Osteocyte (in vitro differentiated cells): Measurements from ENCODE around the gene LRRC56. TPM values are rescaled to one million over a fixed set of nuclear protein-coding genes. Genes with fewer than 3 reads are reported as not detected.

ENCODE experiments used
- DNase-seq: peaks from one replicate; pipeline ENCODE4 v3.0.0; 2021; ENCODE audit warnings: mixed read lengths; ENCODE audit not compliant: unreplicated experiment; ENCODE audit errors: extremely low spot score
- H3K27ac Mint-ChIP-seq: one replicate; pipeline ENCODE4 v1.8.0; 2021; ENCODE audit warnings: mild to moderate bottlenecking, mixed read lengths; ENCODE audit not compliant: unreplicated experiment
- H3K27me3 Mint-ChIP-seq: one replicate; pipeline ENCODE4 v1.8.0; 2021; ENCODE audit warnings: mixed read lengths; ENCODE audit not compliant: unreplicated experiment
- H3K36me3 Mint-ChIP-seq: one replicate; pipeline ENCODE4 v1.8.0; 2021; ENCODE audit warnings: mixed read lengths; ENCODE audit not compliant: unreplicated experiment
- H3K4me1 Mint-ChIP-seq: one replicate; pipeline ENCODE4 v1.8.0; 2021; ENCODE audit warnings: mixed read lengths; ENCODE audit not compliant: unreplicated experiment
- H3K4me3 Mint-ChIP-seq: one replicate; pipeline ENCODE4 v1.8.0; 2021; ENCODE audit warnings: mild to moderate bottlenecking, moderate library complexity, mixed read lengths; ENCODE audit not compliant: unreplicated experiment
- H3K9me3 Mint-ChIP-seq: one replicate; pipeline ENCODE4 v1.8.0; 2021; ENCODE audit warnings: mixed read lengths; ENCODE audit not compliant: unreplicated experiment
- total RNA-seq: library from RNA; stranded (reverse); gene quantifications from 2 replicates; pipeline ENCODE4 v1.2.1, GENCODE V29; 2021
- TF ChIP-seq, protein P1 (sequence below): fragments of 200-600 bp; sonication (generic); IDR thresholded peaks from 2 replicates; pipeline ENCODE4 v1.5.0; 2021; ENCODE audit warnings: antibody characterized with exemption, mild to moderate bottlenecking, moderate library complexity

The LRRC56 gene
- total RNA-seq, 1 donor from 2014 or later, result 3.7 TPM

DNA sequence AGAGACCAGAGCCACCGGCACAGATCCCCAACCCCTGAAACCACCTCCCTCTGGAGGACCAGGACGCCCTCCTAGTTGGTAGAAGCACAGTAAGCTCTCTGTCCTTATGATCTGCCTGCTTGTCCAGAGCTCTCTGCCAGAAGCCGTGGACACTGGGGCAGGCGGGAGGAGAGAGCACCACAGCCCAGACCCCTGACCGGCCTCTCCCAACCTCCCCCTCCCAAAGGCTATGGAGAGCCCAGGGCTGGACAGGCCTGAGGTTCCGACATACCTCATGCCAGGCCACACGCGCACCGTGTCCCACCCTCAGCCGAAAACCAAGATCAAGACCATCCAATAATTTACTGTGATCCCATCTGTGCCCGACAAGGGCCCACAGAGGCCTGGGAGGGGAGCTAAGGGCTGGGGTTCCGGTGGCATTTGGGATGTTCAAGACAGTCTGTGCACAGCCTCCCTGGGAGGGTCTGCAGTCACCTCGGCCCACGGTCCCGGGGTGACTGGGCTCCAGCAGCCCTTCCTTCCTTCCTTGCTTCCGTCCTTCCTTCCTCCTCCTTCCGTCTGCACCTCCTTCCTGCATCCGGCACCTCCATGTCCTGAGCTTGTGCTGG is 5.3 kb upstream of the LRRC56 start:
- DNase-seq, result no peak
- no peaks in the 10 kb centered on the region for H3K27me3 Mint-ChIP-seq
- TF ChIP-seq, protein P1, sequence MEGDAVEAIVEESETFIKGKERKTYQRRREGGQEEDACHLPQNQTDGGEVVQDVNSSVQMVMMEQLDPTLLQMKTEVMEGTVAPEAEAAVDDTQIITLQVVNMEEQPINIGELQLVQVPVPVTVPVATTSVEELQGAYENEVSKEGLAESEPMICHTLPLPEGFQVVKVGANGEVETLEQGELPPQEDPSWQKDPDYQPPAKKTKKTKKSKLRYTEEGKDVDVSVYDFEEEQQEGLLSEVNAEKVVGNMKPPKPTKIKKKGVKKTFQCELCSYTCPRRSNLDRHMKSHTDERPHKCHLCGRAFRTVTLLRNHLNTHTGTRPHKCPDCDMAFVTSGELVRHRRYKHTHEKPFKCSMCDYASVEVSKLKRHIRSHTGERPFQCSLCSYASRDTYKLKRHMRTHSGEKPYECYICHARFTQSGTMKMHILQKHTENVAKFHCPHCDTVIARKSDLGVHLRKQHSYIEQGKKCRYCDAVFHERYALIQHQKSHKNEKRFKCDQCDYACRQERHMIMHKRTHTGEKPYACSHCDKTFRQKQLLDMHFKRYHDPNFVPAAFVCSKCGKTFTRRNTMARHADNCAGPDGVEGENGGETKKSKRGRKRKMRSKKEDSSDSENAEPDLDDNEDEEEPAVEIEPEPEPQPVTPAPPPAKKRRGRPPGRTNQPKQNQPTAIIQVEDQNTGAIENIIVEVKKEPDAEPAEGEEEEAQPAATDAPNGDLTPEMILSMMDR, result no peak
- peaks cover 6% of the 10 kb centered on the region for H3K36me3 Mint-ChIP-seq
- no peak overlapping the region for H3K27ac Mint-ChIP-seq
- H3K4me3 Mint-ChIP-seq, result peak overlapping the region; percentile 18
- peaks cover 9% of the 10 kb centered on the region for H3K4me1 Mint-ChIP-seq
- no peaks in the 10 kb centered on the region for H3K9me3 Mint-ChIP-seq

DNA sequence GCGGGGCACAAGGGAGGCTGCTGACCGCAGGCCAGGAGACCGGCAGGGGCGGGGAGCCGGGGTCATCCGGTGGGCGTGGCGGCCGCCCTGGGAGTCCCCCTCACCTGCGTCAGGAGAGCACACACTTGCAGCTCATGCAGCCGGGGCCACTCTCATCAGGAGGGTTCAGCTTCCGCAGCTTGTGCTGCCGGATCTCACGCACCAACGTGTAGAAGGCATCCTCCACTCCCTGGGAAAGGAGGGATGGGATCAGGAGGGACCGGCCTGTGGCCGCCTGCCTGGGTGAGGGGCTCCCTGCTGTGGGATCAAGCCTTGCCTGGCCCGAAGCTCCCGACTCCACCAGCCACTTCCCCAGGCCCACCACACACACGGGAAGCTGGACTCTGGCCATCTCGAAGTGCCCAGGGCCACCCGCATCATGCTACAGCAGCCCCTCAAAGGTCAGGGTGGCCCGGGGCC is 4.8 kb upstream of the LRRC56 start:
- peak; percentile 75 for DNase-seq
- no peaks in the 10 kb centered on the region for H3K27me3 Mint-ChIP-seq
- TF ChIP-seq, protein P1, result no peak
- no peaks in the 10 kb centered on the region for H3K9me3 Mint-ChIP-seq
- no peak overlapping the region for H3K27ac Mint-ChIP-seq
- H3K36me3 Mint-ChIP-seq, result peaks cover 6% of the 10 kb centered on the region
- peaks cover 9% of the 10 kb centered on the region for H3K4me1 Mint-ChIP-seq
- H3K4me3 Mint-ChIP-seq, result peak overlapping the region; percentile 18

DNA sequence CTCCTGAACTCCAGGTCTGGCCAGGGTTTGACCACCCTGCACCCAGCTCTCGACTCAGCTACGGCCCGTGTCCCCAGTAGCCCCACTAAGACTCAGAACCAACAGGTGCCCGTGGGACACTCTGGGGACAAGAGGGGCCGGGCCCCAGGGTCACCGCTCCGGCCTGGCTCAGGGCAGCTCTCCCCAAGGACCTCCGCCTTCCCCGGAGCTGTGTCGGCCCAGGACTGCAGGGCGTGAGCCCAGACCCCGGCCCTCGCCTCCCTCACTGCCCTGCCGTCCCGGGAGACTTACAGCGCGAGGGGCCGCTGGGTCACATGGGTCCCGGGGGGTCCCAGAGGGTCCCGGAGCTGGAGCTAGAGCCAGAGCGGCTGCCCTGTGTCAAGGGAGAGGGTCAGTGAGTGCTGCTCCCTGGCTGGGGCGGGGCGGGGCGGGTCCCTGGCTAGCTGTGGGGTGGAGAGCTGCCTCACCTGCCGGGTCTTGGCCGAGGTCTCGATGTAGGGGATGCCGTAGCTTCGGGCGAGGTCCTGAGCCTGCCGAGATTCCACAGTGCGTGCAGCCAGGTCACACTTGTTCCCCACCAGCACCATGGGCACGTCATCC is 4.2 kb upstream of the LRRC56 start:
- Mint-ChIP-seq H3K36me3 (peaks cover 6% of the 10 kb centered on the region), H3K9me3 (no peaks in the 10 kb centered on the region), H3K27ac (no peak overlapping the region), H3K27me3 (no peaks in the 10 kb centered on the region), H3K4me3 (no peak overlapping the region), H3K4me1 (peaks cover 13% of the 10 kb centered on the region)
- TF ChIP-seq, protein P1, result no peak
- peak; percentile 82 for DNase-seq

DNA sequence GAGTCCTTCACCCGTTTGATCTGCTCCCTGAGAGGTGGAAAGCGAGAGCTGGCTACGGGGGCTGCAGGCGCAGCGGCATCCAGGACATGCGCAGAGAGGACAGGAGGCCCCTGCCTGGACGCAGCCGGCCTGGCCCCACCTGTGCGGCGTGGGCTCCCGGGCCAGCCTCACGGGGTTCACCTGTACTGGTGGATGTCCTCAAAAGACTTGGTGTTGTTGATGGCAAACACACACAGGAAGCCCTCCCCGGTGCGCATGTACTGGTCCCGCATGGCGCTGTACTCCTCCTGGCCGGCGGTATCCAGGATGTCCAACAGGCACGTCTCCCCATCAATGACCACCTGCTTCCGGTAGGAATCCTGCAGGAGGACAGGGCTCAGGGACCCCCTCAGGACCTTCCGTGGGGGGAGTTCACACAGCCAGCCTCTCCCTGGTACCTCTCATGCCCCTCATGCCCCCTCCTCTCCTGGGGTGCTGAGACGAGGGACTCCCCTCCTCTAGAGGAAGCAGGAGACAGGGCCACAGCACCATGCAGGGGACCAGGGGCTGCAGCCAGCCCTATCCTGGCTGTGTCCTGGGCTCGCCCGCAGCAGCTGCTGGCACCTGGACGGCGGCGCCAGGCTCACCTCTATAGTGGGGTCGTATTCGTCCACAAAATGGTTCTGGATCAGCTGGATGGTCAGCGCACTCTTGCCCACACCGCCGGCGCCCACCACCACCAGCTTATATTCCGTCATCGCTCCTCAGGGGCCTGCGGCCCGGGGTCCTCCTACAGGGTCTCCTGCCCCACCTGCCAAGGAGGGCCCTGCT is 3.5 kb upstream of the LRRC56 start:
- peaks cover 6% of the 10 kb centered on the region for H3K36me3 Mint-ChIP-seq
- no peak for DNase-seq
- peak overlapping the region; percentile 74 for H3K4me3 Mint-ChIP-seq
- H3K27me3 Mint-ChIP-seq, result no peaks in the 10 kb centered on the region
- peaks cover 13% of the 10 kb centered on the region for H3K4me1 Mint-ChIP-seq
- H3K9me3 Mint-ChIP-seq, result no peaks in the 10 kb centered on the region
- H3K27ac Mint-ChIP-seq, result no peak overlapping the region
- TF ChIP-seq, protein P1, result no peak
